GM03348 (cell line): ENCODE data around the gene OGN.
A peak's percentile ranks its signal among the peaks of the same experiment; 100 is the strongest.
"Not testable (repeated sequence)": the region's sequence is repeated elsewhere in the genome, so short reads cannot be mapped to it uniquely, and the experiment has no call there.

Experiments used
- DNase-seq: peaks from one replicate; pipeline ENCODE4 v3.0.0; 2012; ENCODE audit warnings: low spot score

The OGN gene

GRCh38 chr9:92404042-92404836 lies at the start of gene OGN:
TSS of gene OGN (minus strand) at chr9:92404578. CDS start at chr9:92403407, 1,171 bp downstream.
- peak; percentile 29 for DNase-seq

GRCh38 chr9:92446536-92446935 lies 42.2 kb upstream of the OGN start:
- DNase-seq, result no peak

GRCh38 chr9:92444841-92445240 lies 40.5 kb upstream of the OGN start:
- no peak for DNase-seq

GRCh38 chr9:92440751-92441046 lies 36.3 kb upstream of the OGN start:
- no peak for DNase-seq

- peak; percentile 55 for DNase-seq
Observed at GRCh38 chr9:92439921-92440750, 35.8 kb upstream of the OGN start.

- DNase-seq, result peak; percentile 40
Observed at GRCh38 chr9:92438900-92439526, 34.6 kb upstream of the OGN start.

- DNase-seq, result no peak
Observed at GRCh38 chr9:92435263-92435662, 30.9 kb upstream of the OGN start.

- DNase-seq, result no peak
Observed at GRCh38 chr9:92432972-92433548, 28.7 kb upstream of the OGN start.

GRCh38 chr9:92432350-92432749 lies 28.0 kb upstream of the OGN start:
- peak; percentile 17 for DNase-seq

- no peak for DNase-seq
Observed at GRCh38 chr9:92429836-92430235, 25.5 kb upstream of the OGN start.

GRCh38 chr9:92426501-92427145 lies 22.2 kb upstream of the OGN start:
- DNase-seq, result no peak

- peak; percentile 46 for DNase-seq
Observed at GRCh38 chr9:92425474-92425873, 21.1 kb upstream of the OGN start.

- peak; percentile 38 for DNase-seq
Observed at GRCh38 chr9:92424340-92424739, 20.0 kb upstream of the OGN start, which contains the start of gene OMD. TSS of gene OMD (minus strand) at chr9:92424471. CDS start at chr9:92417558, 6,913 bp downstream.

- DNase-seq, result no peak
Observed at GRCh38 chr9:92423612-92424011, 19.2 kb upstream of the OGN start.

GRCh38 chr9:92422611-92423338 lies 18.4 kb upstream of the OGN start:
- no peak for DNase-seq

GRCh38 chr9:92414566-92414965 lies 10.2 kb upstream of the OGN start:
- no peak for DNase-seq

GRCh38 chr9:92411157-92411556 lies 6.8 kb upstream of the OGN start:
- DNase-seq, result not testable (repeated sequence)

GRCh38 chr9:92408747-92409478 lies 4.5 kb upstream of the OGN start:
- no peak for DNase-seq

- DNase-seq, result no peak
Observed at GRCh38 chr9:92407818-92408217, 3.4 kb upstream of the OGN start.

- no peak for DNase-seq
Observed at GRCh38 chr9:92406477-92406876, 2.1 kb upstream of the OGN start.

- no peak for DNase-seq
Observed at GRCh38 chr9:92405818-92406217, 1.4 kb upstream of the OGN start.
